ENCODE data around the gene S100A7.

DNA sequence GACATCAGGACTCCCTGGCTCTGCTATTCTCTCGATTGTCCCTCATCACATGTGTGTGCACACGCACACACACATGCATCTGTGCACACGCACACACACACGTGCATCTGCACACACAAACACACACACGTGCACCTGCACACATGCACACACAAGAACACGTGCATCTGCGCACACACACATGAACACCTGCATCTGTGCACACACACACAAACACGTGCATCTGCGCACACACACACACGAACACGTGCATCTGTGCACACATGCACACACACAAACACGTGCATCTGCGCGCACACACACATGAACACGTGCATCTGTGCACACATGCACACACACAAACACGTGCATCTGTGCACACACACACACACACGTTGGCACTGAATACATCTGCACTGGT lies 29.4 kb downstream of the S100A7 start:
- TF ChIP-seq POLR2A (IDR thresholded peaks at IDR 0.05), result no peak
- TF ChIP-seq, protein P1, sequence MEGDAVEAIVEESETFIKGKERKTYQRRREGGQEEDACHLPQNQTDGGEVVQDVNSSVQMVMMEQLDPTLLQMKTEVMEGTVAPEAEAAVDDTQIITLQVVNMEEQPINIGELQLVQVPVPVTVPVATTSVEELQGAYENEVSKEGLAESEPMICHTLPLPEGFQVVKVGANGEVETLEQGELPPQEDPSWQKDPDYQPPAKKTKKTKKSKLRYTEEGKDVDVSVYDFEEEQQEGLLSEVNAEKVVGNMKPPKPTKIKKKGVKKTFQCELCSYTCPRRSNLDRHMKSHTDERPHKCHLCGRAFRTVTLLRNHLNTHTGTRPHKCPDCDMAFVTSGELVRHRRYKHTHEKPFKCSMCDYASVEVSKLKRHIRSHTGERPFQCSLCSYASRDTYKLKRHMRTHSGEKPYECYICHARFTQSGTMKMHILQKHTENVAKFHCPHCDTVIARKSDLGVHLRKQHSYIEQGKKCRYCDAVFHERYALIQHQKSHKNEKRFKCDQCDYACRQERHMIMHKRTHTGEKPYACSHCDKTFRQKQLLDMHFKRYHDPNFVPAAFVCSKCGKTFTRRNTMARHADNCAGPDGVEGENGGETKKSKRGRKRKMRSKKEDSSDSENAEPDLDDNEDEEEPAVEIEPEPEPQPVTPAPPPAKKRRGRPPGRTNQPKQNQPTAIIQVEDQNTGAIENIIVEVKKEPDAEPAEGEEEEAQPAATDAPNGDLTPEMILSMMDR (IDR thresholded peaks at IDR 0.05), result no peak
- no peak for TF ChIP-seq EP300 (IDR thresholded peaks at IDR 0.05)

Data from ovary (tissue), 3 donors.